GM10248 (cell line): ENCODE measurements around the gene PCDH9.

ENCODE experiments used
- CTCF ChIA-PET: fragments of 300-600 bp; sonication (Branson Sonifier 250); formaldehyde crosslinking; extraction: SDS; loops from one replicate; lab custom pipeline; 2021; ENCODE audit warnings: antibody characterized with exemption; lab: Yijun Ruan, JAX
- POLR2A ChIA-PET: fragments of 350-650 bp; sonication (Branson Sonifier 250); formaldehyde crosslinking; extraction: SDS; loops from one replicate; lab custom pipeline; 2020; ENCODE audit warnings: antibody characterized with exemption; lab: Yijun Ruan, JAX
- DNase-seq: peaks from one replicate; pipeline ENCODE4 v3.0.0; 2012; ENCODE audit errors: extremely low spot score
- CTCF ChIP-seq: IDR thresholded peaks from 2 replicates; pipeline ENCODE4 v1.5.1; 2012; ENCODE audit warnings: mild to moderate bottlenecking, low read depth; ENCODE audit errors: extremely low read depth, missing control alignments, control extremely low read depth

PCDH9 gene

DNA sequence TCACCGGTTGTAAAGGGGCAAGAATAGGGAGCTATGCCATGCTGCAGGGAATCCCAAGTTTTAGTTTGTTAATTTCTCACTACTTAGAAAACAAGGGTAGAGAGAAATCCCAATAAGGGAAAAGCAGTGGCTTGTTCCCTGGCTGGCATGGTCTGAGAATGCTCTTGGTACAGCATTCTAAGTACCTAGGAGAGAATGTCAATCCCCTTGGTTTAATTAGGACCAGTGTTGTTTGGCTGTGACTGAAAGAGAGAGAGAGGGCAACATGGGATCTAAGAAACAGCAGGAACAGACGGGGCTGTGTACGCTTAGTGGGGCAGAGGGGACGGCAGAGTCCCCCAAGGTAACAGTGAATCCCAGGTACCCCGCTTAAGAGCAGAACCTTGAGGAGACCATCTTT, 228.8 kb downstream of the PCDH9 start:
- CTCF ChIA-PET = interaction anchor here (1.0 to 1.3 kb wide), 3 partner anchors 8 to 13 kb away, joined by 3 read pairs; no protein-coding TSS in a partner anchor
- POLR2A ChIA-PET = no interaction called here
- no peak for DNase-seq
- TF ChIP-seq CTCF = no peak

GRCh38 chr13:66996503-66996902, 233.6 kb downstream of the PCDH9 start:
- no peak for DNase-seq
- CTCF ChIA-PET = no interaction called here
- POLR2A ChIA-PET = no interaction called here
- TF ChIP-seq CTCF = no peak

- ChIA-PET CTCF (interaction anchor here (1.4 to 1.8 kb wide), 3 partner anchors 12 to 21 kb away, joined by 4 to 7 read pairs (median 4); no protein-coding TSS in a partner anchor), POLR2A (no interaction called here)
Measured at GRCh38 chr13:66995203-66995611, 234.9 kb downstream of the PCDH9 start.

DNA sequence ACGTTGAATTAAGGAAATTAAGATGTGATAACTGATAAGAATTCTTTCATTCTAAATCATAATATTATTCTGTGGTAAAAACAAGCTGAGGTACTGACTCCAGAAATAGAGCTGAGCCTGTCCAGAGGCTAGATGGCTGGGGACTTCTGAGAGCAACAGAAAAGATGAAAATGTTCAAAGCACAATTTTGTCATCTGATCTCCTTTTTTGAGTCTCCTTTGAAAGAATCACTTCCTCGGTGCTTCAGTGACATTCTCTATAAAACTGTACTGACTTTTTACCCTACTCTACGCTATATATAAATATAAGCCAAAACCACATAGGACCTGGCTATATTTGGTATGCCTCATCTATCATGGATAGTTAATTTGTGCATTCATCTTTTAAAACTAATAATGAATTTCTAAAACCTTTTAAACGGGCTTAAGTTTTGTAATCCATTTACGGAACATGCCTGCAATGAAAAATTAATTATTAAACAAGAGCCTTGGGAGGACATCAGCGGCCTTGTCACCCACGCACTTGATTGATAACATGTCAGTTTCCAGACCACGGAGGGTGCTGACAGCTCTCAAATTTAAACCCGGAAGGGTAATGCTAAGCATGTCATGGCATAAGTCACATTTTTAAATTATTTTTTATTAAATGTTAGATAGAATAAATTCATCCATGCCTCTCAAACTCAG, 235.5 kb downstream of the PCDH9 start:
- ChIA-PET POLR2A (no interaction called here), CTCF (interaction anchor here (1.1 to 1.8 kb wide), 9 partner anchors 10 to 83 kb away, joined by 3 to 7 read pairs (median 4); no protein-coding TSS in a partner anchor)
- TF ChIP-seq CTCF = no peak
- peak; percentile 13 for DNase-seq

More at GRCh38 chr13:66995203-66995611, 234.9 kb downstream of the PCDH9 start:
- no peak for TF ChIP-seq CTCF
- DNase-seq = peak; percentile 20

DNA sequence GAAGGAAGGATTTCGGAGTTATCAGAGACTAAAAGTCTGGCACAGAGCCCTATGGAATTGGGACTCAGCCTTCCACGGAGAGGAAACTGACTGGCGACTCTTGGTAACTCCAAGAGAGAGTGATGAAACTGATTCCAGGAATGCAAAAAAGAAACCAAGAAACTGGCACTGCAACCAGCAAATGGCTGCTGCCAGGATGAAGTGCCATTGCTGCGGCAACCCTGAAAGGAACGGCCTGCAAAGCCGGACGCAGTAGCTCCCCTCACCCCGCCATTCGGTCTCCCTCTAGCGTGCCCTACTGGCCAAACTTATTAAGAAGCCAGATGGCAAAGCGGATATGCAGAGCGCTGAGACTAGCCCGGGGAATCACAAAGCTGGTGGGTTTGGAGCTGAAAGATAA, 236.0 kb downstream of the PCDH9 start:
- peak; percentile 41 for DNase-seq
- peak; percentile 50 for TF ChIP-seq CTCF
- POLR2A ChIA-PET = no interaction called here
- CTCF ChIA-PET = interaction anchor here (0.9 to 1.8 kb wide), 10 partner anchors 9 to 84 kb away, joined by 3 to 7 read pairs (median 4); no protein-coding TSS in a partner anchor

- POLR2A ChIA-PET = no interaction called here
- DNase-seq = no peak
- TF ChIP-seq CTCF = no peak
- CTCF ChIA-PET = interaction anchor here (1.2 kb wide), 1 partner anchor 25 kb away, joined by 3 read pairs; no protein-coding TSS in a partner anchor
Measured at GRCh38 chr13:66992719-66993118, 237.4 kb downstream of the PCDH9 start.
